T-helper 2 cell (primary cell): ENCODE measurements around the gene TCFL5.

Source experiments
- DNase-seq, 5 experiments: peaks; one replicate each; pipeline versions ENCODE4 v3.0.0 to v3.0.0-alpha.2; 2012 to 2022

The TCFL5 gene

DNA sequence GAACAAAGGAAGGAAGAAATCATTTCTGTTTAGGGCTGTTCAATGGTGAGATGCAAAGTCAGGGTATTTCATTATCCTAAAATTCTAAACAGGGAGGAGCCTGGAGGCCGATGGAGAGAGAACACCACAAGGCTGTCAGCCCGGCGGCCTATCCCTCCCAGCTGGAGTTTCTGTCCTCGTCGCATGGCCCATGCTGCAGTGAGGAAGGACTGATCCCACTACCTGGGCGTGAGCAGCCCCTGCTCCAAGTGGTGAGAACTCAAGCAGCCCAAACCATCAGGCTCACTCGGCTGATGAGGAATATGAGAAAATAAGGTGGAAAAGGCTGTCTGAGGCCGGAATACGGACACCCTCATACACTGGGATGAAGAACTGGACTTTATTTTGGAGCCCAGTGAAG, 33.9 kb upstream of the TCFL5 start:
- DNase-seq: no peak

- DNase-seq: no peak
Observed at GRCh38 chr20:62894261-62894660, 32.6 kb upstream of the TCFL5 start.

DNA sequence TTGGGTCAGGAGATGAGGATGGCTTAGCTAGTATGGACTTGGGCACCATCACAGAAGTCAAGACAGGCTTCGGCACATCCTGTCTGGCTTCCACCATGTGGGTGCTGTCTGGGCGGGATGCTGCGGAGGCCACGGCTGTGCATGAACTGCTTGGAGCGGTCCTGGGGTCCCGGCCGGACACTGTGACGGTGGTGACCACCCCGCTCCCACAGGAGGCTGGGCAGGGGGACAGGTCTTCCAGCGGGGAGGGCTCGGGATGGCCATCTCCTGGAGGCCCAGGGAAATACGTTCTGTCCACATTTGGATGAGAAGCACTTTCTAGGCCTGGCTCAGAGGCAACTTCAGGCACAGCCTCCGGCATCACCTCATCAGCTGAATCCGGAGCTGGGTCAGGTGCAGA, 32.1 kb upstream of the TCFL5 start:
- DNase-seq: no peak

DNA sequence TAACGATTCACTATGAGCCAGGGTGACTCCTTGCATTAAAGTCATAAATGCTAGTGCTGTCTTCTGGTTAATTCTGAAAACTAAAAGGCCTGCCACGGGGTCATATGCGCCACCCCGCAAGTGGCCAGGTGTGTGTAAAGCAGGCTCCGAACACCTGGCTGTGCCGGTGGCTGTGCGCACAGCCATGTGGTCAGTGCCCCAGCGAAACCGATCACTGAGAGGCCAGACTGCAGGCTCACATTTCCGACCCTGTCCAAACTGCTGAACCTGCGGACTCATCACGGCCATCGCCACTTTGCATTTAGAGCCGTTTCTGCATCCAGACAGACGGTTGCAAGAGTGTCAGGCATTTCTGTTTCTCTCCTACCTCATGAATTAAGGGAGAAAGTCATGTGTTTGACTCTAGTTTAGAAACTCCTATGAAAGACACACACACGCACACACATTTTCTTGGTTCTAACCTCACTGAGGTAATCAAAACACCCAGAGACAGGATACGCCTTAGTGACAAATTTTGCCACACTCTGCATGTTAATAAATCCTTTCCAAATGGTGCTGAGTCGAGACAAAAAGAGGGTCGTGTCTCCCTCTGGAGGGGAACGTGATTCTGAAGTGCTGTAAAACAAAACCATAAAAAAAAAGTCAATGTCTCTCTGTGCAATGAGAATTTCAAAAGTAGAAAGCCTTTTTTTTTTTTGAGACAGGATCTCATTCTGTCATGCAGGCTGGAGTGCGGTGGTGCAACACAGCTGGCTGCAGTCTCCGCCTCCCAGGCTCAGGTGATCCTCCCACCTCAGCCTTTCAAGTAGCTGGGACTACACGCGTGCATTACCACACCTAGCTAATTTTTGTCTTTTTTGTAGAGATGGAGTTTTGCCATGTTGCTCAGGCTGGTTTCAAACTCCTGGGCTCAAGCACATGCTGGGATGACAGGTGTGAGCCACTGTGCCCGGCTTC, 31.0 kb upstream of the TCFL5 start:
- peak in 1 of 5 experiments; percentile 27 for DNase-seq

DNA sequence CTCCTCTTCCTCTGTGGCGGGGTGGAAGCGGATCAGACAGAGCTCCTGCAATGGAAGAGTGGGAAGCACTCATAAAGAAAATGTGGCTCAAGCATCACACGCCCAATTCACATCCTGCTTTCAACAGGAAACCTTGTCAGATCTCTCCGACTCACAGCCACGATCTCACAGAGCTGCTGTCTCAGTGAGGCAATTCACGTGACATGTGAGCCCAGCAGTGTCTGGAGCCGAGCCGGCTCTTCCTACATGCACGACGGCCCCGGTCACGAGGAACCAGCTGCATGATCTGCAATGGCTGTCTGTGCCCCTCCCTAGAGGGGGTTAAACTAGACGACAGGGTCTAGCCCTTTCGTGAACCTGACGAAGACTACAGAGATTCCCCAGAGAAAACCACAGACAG, 29.5 kb upstream of the TCFL5 start:
- DNase-seq: peak in 1 of 5 experiments; percentile 66

- no peak for DNase-seq
Observed at GRCh38 chr20:62890444-62890843, 28.8 kb upstream of the TCFL5 start.

- DNase-seq: no peak
Observed at GRCh38 chr20:62889871-62890270, 28.2 kb upstream of the TCFL5 start.

DNA sequence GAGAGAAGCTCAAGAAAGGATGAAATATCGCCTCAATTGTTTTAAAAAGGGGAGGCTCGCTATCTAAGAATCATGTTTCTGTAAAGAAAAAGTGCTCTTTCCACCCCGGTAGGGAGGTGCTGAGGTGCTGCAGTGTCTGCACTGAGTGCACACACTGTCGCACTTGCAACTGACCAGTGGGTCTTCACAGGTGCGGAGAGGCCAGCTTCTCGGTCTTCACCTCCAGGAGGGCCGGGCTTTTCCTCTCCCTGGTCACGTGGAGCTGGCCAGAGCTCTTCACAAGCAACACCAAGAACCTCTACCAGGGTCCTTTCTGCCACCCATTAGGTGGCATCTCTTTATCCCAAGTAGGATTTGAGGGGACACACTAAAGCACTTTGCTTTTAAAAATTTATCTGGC, 27.8 kb upstream of the TCFL5 start:
- DNase-seq: no peak

DNA sequence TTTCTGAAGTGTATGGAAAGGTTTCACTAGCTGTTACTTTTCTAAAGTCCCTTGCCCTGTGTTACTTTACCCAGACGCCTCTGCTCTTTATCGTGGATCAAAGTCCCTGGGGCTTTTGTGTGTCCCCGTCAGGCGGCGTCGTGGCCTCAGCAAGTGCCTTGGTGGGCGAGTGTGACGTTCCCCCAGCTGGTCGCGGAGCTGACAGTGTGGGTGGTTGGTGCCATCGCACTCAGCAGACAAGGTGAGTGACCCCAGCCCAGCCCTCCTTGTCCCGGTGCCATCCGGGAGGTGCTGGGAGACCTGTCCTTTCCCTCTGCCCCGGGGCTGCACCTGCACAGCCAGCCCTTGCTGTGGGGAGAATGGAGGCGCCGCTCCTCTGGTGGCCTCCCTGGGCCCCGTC, 27.3 kb upstream of the TCFL5 start:
- DNase-seq: no peak

- DNase-seq: no peak
Observed at GRCh38 chr20:62888406-62888805, 26.8 kb upstream of the TCFL5 start.

GRCh38 chr20:62887860-62888239, 26.2 kb upstream of the TCFL5 start:
- DNase-seq: no peak

GRCh38 chr20:62887152-62887859, 25.7 kb upstream of the TCFL5 start:
- DNase-seq: peak in 1 of 5 experiments; percentile 44

- no peak for DNase-seq
Observed at GRCh38 chr20:62886709-62887058, 25.1 kb upstream of the TCFL5 start.

GRCh38 chr20:62885896-62886708, 24.5 kb upstream of the TCFL5 start:
- no peak for DNase-seq

GRCh38 chr20:62885046-62885895, 23.6 kb upstream of the TCFL5 start:
- no peak for DNase-seq

GRCh38 chr20:62884556-62884955, 22.9 kb upstream of the TCFL5 start:
- DNase-seq: no peak

DNA sequence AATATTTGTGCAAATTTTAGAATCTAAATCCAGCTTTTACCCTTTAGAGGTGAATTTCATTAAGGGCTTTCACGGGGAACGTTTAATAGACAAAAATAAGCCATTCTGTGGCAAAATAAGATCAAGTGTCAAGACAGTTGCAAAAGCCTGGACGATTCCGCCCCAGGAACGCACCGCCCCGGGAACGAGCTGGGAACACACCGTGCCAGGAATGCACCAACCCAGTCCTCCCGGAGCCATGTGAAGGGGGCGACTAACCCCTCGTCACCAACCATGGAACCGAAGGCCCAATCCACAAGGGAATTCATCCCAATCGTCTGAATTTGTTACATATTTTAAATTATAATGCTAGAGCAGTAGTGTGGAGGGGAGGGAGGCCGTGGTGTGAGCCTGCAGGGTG, 20.8 kb upstream of the TCFL5 start:
- DNase-seq: no peak

- no peak for DNase-seq
Observed at GRCh38 chr20:62881662-62882395, 20.2 kb upstream of the TCFL5 start.

DNA sequence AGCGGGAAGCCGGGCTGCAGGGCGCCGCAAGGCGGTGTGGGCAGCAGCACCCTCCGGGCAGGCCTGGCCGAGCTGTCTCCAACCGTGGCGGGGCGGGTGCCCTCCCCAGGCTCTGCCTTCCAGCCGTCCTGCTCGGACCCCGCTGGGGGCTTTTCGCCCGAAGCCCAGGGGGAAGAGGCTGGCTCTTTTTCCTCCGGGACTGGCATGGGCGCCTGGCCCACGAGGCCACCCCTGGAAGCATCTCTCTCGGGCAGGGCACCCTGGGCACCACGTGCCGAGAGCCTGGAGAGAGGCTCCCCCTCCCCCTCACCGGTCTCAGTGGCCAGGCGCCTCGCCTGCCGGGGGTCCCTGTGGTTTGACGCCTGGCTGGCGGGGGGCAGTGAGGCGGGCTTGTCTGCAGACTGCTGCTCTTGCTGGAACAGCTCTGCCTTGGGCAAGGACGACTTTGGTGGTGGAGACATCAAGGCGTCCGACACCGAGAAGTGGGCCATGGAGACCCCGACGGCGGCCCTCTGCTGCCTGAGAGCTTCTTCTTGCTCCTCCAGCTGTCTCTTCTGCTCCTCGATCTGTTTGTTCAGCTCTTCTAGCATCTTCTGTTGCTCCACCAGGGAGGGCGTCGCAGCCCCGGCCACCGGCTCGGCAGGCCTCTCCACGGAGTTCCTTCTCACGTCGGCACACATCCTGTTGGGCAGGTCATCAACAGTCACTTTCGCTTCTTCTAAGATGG, 19.5 kb upstream of the TCFL5 start:
- no peak for DNase-seq

- no peak for DNase-seq
Observed at GRCh38 chr20:62880147-62880934, 18.7 kb upstream of the TCFL5 start.
